GM19043 (cell line): Measurements from ENCODE around the gene CLNK.
A peak's percentile ranks its signal among the peaks of the same experiment; 100 is the strongest.
"Not testable (repeated sequence)": the region's sequence is repeated elsewhere in the genome, so short reads cannot be mapped to it uniquely, and the experiment has no call there.

Source experiments
- ATAC-seq: cut with Tn5 transposase; IDR thresholded peaks from one replicate; pipeline ENCODE4 v1.9.1; 2021; ENCODE audit warnings: low read depth; ENCODE audit not compliant: unreplicated experiment

The CLNK gene

GRCh38 chr4:10582059-10582686 lies 102.4 kb downstream of the CLNK start:
- no peak for ATAC-seq

- no peak for ATAC-seq
Observed at GRCh38 chr4:10581022-10581421, 103.5 kb downstream of the CLNK start.

DNA sequence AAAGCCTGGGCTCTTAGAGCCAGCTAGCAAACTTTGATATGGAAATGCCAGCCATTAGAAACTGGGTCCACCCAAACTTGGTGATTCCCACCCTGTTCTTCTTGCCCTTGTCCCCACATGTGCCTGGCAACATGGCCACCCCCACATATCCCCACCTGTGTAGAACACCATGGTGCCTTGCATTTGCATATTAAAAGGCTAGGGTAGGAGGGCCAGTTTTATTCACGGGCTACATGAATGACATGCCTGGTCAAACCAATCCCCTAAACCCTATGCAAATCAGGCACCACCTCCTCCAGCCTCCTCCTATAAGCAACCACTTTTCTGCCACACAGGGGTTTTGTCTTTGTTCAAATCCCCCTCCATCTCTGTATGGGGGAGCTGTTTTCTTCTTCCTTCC lies 104.9 kb downstream of the CLNK start:
- ATAC-seq, result no peak

DNA sequence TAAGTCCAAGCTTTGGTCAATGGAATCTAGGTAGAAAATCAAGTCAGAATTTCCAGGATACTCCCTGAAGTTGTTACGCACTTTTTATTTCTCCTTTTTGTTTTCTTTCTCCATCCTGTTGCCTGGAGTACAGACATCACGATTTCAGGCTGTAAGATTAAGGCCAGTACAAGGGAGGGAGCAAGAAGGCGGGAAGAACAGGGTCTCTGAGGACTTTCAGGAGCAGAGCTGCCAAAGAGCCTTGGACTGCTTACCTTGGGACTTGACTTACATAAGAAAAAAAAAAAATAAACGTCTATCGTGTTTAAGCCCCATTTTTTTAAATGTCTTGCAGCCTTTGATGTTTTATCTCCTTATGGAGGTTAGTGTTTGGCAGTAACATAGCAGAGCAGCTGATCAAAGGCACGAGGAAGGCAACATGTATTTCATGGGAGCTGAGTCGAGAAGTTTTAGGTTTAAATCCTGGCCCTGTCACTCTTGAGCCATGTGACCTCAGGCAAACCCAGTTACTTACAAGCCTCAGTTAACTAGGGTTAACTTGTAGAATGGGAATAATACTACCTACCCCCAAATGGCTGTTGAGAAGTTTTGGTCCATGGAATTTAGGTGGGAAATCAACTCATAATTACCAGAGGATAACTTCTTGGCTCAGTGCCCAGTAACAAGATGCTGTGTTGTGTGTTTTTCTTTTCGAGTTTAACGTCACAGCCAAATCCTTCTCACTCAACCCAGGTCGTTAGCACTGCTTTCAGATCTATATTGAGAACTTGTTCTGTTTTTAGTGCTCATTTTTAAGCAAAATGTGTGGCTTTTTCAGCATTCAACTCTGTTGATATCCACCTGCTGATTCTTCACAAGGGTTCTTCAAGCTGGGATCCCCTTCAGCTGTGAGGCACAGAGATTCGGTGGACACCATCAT lies 106.8 kb downstream of the CLNK start:
- ATAC-seq, result no peak

GRCh38 chr4:10577018-10577417 lies 107.5 kb downstream of the CLNK start:
- ATAC-seq, result peak; percentile 77

DNA sequence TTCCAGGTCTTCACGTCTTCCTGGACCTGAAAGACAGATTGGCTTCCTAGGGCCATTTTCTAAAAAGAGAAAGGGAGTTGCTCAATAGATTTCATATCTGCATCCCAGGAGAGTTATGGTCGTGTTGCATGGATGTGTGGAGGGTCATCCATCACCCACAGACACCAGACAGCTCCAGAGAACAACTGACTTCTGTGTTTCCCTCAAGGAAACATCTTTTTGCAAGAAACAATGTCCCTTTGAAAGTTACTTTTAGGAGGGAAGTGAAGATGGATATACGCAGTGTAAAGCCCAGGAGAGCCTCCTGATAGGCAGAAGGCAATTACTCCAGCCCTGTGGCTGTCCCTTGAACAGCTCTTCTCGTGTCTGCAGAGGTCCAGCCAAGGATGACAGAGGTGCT lies 108.3 kb downstream of the CLNK start:
- ATAC-seq, result no peak

DNA sequence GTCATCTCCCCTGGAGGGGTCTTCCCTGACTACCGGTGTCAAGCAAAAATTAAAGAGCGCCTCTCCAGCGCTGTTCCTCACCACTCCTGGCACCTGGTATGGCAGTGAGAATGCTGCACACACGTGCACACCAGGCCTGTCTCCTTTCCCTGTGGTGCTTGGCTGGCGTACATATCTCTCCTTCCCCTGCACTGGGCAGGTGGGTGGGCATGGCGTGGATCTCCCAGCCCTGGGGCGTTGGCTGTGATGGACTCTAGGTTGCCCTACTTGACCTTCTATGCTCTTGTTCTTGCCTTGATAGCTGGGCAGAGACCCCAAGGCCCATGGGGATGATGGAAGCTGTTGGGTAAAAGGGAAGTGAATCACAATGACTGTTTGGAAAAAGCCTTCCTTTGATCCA lies 109.2 kb downstream of the CLNK start:
- ATAC-seq, result no peak

GRCh38 chr4:10574553-10574952 lies 110.0 kb downstream of the CLNK start:
- ATAC-seq, result not testable (repeated sequence)

GRCh38 chr4:10571909-10572308 lies 112.7 kb downstream of the CLNK start:
- ATAC-seq, result no peak

- ATAC-seq, result no peak
Observed at GRCh38 chr4:10569491-10569890, 115.1 kb downstream of the CLNK start.

GRCh38 chr4:10567766-10568165 lies 116.8 kb downstream of the CLNK start:
- ATAC-seq, result no peak

- ATAC-seq, result no peak
Observed at GRCh38 chr4:10565166-10565780, 119.3 kb downstream of the CLNK start.

- ATAC-seq, result peak; percentile 70
Observed at GRCh38 chr4:10554694-10555093, 129.9 kb downstream of the CLNK start.

GRCh38 chr4:10554121-10554520 lies 130.4 kb downstream of the CLNK start:
- no peak for ATAC-seq

DNA sequence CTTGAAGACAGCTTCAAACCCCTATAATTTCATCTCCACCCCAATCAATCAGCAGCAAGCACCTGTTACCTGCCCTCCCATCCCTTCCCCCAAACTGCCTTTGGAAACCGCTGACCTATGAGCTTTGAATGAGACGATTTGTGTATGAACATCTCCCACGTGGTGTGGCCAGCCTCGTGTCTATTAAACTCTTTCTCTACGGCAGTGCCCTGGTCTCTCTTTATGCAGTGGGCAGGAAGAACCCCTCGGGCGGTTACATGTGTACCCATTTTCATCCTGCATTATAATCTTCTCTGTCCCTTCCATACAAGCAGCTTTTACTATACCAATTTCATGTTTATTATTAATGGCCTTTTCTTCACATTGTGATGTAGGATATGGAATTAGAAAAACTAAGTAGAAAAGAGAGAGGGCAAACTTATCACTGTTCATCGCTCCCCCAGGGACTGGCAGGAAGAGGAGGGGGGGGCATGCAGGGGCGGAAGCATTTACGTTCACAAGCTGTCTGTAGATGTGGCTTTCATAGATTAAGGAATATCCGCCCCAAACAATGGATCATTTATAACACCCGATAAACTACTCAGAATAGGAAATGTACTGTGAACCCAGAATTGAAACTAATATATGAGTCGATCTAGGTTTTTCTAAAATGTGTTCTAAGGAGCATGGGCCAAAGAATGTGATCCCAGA lies 131.8 kb downstream of the CLNK start:
- no peak for ATAC-seq

DNA sequence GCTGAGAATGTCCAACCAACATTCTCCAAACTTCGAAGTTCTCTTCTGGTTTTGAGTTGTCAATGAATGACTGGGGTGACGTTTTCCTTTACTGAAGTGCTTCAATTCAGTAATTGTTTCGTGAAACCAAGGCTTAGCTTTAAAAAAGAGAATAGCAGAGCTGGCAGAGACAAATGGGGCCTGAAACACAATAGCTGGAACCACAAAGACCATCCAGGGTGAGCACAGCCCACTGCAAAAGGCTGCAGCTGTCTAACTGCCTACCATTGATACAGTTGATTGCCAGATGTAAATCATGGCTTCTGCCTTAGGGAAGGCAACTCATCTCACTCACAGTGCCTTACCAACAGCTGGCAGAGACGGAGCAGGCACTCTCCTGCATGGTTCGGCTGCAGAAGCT lies 148.7 kb downstream of the CLNK start:
- ATAC-seq, result no peak

GRCh38 chr4:10534820-10535219 lies 149.7 kb downstream of the CLNK start:
- peak; percentile 53 for ATAC-seq

GRCh38 chr4:10532155-10532554 lies 152.4 kb downstream of the CLNK start:
- no peak for ATAC-seq

GRCh38 chr4:10530137-10530786 lies 154.3 kb downstream of the CLNK start:
- ATAC-seq, result no peak

DNA sequence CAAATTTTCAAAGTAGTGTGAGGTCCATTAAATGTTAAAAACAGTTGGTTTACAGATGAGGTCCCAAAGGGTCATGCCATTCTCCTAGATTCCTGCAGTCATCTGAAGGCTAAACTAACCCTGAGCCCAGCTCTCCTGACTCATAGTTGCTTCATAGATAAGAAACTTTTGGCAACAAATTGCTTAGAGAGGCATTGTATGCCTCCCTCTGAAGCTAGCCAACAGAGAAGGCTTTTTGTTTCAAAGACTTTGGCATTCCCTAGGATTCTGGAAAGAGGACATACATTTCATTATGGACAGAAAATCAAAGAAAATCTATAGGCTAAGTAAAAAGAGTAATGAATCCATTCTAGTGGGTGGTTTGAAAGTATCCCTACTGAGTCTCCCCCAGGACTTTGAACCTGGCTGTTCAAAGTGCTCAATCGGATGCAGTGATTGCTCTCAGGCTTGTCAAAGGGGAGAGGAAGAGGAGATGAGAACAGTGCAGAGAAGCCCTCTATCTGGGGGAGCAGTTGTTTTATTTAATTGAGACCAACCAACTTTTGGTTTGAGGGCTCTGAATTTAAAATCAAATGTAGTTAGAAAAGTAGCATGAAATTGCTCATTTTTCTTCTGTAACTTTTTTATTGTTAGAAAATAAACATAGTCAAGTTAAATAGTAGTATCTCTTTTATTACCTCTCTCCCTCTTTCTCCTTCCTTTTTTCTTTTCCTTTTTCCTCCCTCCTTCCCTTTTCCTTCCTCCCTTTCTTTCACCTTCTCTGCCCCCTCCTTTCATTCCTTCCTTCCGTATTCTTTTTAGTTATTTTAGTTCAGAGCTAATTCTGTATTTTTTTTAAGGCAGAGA lies 155.1 kb downstream of the CLNK start:
- ATAC-seq, result no peak
